VCaP (cell line): ENCODE results near the gene MARCHF3.
"Not testable (repeated sequence)": the region's sequence is repeated elsewhere in the genome, so short reads cannot be mapped to it uniquely, and the experiment has no call there.

Experiments
- H3K27ac ChIP-seq: fragments of 450-650 bp; 2 replicates; pipeline ENCODE4 v1.5.1; 2017
- TF ChIP-seq, protein P1 (sequence below): fragments of 450-650 bp; conservative IDR thresholded peaks from 2 replicates; pipeline ENCODE4 v1.5.1; 2017; ENCODE audit warnings: mild to moderate bottlenecking, moderate library complexity

Gene MARCHF3

GRCh38 chr5:126846744-126847455 is 183.5 kb downstream of the MARCHF3 start:
- no peak overlapping the region for H3K27ac ChIP-seq
- TF ChIP-seq, protein P1, sequence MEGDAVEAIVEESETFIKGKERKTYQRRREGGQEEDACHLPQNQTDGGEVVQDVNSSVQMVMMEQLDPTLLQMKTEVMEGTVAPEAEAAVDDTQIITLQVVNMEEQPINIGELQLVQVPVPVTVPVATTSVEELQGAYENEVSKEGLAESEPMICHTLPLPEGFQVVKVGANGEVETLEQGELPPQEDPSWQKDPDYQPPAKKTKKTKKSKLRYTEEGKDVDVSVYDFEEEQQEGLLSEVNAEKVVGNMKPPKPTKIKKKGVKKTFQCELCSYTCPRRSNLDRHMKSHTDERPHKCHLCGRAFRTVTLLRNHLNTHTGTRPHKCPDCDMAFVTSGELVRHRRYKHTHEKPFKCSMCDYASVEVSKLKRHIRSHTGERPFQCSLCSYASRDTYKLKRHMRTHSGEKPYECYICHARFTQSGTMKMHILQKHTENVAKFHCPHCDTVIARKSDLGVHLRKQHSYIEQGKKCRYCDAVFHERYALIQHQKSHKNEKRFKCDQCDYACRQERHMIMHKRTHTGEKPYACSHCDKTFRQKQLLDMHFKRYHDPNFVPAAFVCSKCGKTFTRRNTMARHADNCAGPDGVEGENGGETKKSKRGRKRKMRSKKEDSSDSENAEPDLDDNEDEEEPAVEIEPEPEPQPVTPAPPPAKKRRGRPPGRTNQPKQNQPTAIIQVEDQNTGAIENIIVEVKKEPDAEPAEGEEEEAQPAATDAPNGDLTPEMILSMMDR, result no peak

DNA sequence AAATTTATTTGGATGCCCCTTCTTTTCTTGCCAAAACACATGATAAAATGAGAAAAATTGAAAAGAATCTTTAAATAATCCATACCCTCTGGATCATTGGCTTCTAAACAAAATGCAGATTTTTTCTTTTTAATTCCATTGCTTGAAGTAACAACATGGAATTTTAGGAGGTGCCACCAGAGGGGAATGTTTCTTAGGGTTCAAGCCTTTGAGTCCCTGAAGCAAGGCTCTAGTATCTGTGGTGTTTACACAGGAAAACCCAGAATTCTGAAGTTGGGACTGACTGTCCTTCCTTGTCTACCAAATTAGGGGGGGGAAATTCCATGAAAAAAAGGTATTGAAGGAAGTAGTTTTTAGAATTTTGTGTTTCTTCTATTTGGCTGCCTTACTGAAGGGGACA is 184.0 kb downstream of the MARCHF3 start:
- TF ChIP-seq, protein P1, result no peak; the same call in 1 of the 2 replicates
- peak overlapping the region; percentile 41 for H3K27ac ChIP-seq

DNA sequence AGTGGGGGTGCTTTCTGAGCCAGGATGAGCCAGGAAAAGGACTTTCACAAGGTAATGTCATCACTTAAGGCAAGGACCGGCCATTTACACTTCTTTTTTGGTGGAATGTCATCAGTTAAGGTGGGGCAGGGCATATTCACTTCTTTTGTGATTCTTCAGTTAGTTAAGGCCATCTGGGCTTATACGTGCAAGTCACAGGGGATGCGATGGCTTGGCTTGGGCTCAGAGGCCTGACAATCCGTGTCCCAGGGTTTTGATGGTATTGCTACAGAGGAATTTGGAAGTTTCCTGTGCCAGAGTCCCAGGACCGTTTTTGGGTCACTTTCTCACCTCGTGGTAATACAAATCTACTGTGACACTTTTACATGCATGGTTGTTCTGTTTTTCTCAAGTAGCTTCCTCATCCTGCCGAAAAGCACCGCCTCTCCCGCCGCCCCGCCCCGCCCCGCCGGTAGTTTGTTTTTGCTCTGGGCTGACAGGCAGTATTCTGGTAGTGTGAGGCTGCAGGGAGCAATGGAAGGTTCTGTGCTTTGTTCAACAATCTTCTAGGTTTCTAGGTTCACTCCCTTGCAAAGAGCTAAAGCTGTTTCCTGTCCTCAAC is 184.8 kb downstream of the MARCHF3 start:
- peak overlapping the region; percentile 41 for H3K27ac ChIP-seq

DNA sequence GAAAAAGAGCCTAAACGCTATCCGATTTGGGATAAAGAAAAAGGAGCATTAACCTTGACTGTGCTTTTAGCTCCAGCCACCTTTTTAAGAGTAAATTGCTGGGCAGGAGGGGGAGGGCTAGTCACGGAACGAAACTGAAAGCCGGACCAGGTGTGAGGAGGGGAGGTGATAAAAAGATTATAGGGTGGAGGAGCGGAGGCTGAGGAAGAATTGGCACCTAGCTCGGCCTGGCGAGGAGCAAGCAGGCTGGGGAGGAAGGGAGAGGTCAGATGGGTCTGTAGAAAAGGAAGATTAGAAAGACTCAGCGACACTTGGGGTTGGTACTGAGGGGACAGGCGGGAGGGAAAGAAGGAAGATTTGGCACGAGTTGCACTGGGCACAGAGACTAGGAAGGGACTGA is 187.0 kb downstream of the MARCHF3 start:
- H3K27ac ChIP-seq, result not testable (repeated sequence)

- not testable (repeated sequence) for H3K27ac ChIP-seq
These were observed 191.0 kb downstream of the MARCHF3 start for GRCh38 chr5:126839407-126839806.

DNA sequence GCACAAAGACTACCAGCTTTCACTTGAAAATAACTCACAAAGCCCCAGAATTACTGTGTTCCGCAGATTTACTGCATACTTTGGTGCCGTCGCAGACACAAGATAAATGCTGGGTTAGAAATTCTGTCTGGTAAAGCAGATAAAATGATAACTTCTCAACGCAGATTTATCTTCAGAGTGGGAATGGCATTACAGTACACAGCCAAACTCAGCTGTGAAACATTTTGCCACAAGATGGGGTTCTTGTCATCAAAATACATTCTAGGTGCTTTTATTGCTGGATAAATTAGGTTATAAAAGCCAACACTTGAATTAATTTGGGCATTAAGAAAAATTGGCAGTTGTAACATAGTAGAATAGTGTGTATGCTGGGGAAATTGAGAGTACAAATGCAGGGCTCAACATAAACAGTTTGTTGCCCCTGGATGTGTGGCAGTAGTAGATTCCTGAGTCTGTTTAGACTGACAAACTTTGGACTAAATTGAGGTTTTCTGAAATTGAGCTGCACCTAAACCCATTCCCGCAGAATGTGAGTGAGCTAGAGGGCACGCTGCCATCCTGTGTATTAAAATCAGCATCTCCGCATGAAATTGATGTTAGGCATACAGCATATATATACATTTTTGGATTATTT is 192.3 kb downstream of the MARCHF3 start:
- TF ChIP-seq, protein P1, result peak; percentile 66
- H3K27ac ChIP-seq, result no peak overlapping the region

DNA sequence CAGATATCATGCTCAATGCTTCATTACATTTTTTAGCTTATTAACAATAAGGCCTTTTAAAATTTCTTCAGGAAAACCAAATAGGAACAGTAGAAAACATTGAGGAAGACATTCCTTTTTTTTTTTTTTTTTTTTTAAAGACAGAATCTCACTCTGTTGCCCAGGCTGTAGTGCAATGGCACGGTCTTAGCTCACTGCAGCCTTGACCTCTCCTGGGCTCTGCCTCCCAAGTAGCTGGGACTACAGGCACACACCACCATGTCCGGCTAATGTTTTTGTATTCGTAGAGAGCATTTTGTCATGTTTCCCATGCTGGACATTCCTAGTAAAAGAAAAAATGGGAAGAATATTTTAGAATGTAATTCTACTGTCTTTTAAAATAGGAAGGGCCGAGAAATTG is 193.1 kb downstream of the MARCHF3 start:
- no peak overlapping the region for H3K27ac ChIP-seq
- TF ChIP-seq, protein P1, result no peak

- TF ChIP-seq, protein P1, result no peak
- H3K27ac ChIP-seq, result no peak overlapping the region
These were observed 193.6 kb downstream of the MARCHF3 start for GRCh38 chr5:126836778-126837177.

GRCh38 chr5:126831156-126831555 is 199.2 kb downstream of the MARCHF3 start:
- TF ChIP-seq, protein P1, result no peak
- H3K27ac ChIP-seq, result no peak overlapping the region
